HUES64 (cell line): ENCODE measurements around the gene MMP15.

ENCODE experiments used
- H3K27ac ChIP-seq: 2 replicates; pipeline ENCODE4 v1.7.0; 2013; ENCODE audit warnings: low read depth, low read length, inconsistent platforms
- H3K27me3 ChIP-seq: 2 replicates; pipeline ENCODE4 v1.6.1; 2013; ENCODE audit warnings: mild to moderate bottlenecking, low read length; ENCODE audit not compliant: insufficient read depth
- H3K36me3 ChIP-seq: 2 replicates; pipeline ENCODE4 v1.6.1; 2013; ENCODE audit warnings: mild to moderate bottlenecking, low read length; ENCODE audit not compliant: insufficient read depth
- H3K4me1 ChIP-seq: 2 replicates; pipeline ENCODE4 v1.6.1; 2013; ENCODE audit warnings: mild to moderate bottlenecking, low read length, moderate library complexity; ENCODE audit not compliant: insufficient read depth
- H3K4me3 ChIP-seq: 2 replicates; pipeline ENCODE4 v1.5.1; 2013; ENCODE audit warnings: mild to moderate bottlenecking, low read length, moderate library complexity
- H3K9ac ChIP-seq: 2 replicates; pipeline ENCODE4 v1.6.1; 2013; ENCODE audit warnings: mild to moderate bottlenecking, low read depth, low read length
- H3K9me3 ChIP-seq: 2 replicates; pipeline ENCODE4 v1.6.1; 2013; ENCODE audit warnings: low read depth, low read length; ENCODE audit not compliant: insufficient read depth
- WGBS: fragments of 150-250, 120-280 bp; methylation state at CpG from one replicate; pipeline ENCODE4 v1.1.7; 2013; ENCODE audit warnings: missing lambda C conversion rate; 5-methylcytosine and 5-hydroxymethylcytosine counted together

MMP15 gene

GRCh38 chr16:58019866-58020538 is 5.6 kb upstream of the MMP15 start:
- WGBS = 81% methylated on average over 8 of the region's 8 CpGs
- Histone ChIP-seq H3K4me3 (no peak overlapping the region), H3K4me1 (peaks cover 15% of the 10 kb centered on the region), H3K36me3 (peaks cover 10% of the 10 kb centered on the region; the same call in 1 of the 2 replicates), H3K27me3 (peaks cover 16% of the 10 kb centered on the region; the same call in 1 of the 2 replicates), H3K9me3 (no peaks in the 10 kb centered on the region), H3K27ac (no peak overlapping the region), H3K9ac (no peak overlapping the region)

- no peak overlapping the region for H3K4me3 ChIP-seq
- peaks cover 10% of the 10 kb centered on the region; the same call in 1 of the 2 replicates for H3K36me3 ChIP-seq
- H3K27ac ChIP-seq = no peak overlapping the region
- no peak overlapping the region for H3K9ac ChIP-seq
- peaks cover 17% of the 10 kb centered on the region; the same call in 1 of the 2 replicates for H3K27me3 ChIP-seq
- 83% methylated on average over 7 of the region's 8 CpGs for WGBS
- H3K4me1 ChIP-seq = peaks cover 15% of the 10 kb centered on the region
- no peaks in the 10 kb centered on the region for H3K9me3 ChIP-seq
Observed at GRCh38 chr16:58020628-58021521, 4.7 kb upstream of the MMP15 start.

DNA sequence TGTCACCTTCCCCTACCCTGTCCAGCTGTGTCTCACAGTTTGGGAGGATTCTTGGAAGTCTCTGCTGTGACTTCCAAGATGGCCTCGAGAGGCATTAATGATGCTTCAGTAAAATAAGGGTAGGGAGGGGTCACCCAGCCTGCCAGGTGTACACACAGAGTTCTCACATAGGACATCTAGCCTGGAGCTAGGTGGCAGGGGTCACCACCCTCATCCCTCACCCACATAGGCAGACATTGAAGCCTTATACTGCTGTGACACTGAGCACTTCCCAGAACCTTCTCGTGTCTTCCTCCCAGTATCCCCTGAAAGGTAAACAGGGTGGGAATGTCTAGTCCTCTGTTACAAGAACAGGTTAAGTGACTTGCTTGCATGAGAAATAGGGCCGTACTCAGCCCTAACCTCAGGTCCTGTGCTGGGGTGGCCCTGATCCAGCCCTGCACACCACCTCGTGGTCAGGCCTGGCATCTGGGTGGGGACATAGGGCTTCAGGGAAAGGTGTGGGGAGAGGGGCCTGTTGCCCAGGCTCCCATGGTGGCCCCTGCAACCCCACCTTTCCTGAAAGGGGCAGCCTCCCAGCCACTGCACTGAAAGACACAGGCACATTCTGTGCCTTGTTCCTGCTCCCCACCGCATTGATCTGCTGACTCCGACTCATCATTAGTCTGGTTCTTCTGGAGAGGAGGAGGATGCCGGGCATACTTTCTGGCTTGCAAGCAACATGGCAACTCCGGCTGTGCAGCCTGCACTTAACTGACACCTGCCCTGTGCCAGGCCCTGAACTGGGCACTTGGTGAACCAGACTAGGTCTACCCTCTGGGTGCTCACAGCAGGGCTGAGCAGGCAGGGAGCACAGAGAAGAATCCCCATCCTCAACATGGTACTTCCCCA is 3.6 kb upstream of the MMP15 start:
- Histone ChIP-seq H3K4me1 (peaks cover 15% of the 10 kb centered on the region), H3K27me3 (peaks cover 17% of the 10 kb centered on the region; the same call in 1 of the 2 replicates), H3K36me3 (peaks cover 10% of the 10 kb centered on the region; the same call in 1 of the 2 replicates), H3K4me3 (no peak overlapping the region), H3K9ac (no peak overlapping the region), H3K9me3 (no peaks in the 10 kb centered on the region), H3K27ac (no peak overlapping the region)
- WGBS = 87% methylated on average over 8 of the region's 8 CpGs

DNA sequence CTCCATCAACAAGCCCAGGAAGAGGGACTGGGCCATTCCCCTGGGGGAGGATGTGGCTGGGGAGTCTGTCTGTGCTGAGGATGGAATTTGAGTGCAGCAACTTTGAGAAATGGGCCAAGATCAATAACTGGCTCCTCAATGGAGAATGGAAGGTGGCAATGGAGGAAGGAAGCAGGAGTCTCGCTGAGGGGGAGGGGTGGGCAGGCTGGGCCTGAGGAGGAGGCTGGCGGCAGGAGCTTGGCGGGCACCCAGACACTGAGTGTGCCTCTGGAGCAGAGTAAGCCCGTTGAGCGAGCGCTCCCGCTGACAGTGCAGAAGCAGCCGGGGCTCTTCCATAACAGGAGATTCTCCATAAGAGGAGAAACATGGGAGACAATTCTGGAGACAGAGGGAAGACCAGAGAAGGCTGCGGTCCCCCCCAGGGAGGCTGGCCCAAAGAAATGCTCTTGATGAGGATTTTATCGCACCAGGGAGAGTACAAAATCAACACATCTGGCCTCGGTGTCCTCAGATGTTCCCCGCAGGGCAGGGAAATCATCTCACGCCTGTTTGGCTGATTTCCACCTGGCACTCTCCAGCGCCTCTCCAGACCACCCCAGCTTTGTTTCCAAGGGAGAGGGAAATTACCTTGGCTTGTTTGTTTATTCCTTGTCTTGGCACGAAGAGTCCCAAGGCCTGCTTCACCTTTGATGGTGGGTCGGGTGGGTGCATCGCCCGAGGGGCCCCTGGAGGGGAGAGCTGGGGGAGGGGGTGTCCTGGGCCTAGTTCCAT is 2.8 kb upstream of the MMP15 start:
- Histone ChIP-seq H3K9ac (no peak overlapping the region), H3K27ac (no peak overlapping the region), H3K27me3 (peaks cover 17% of the 10 kb centered on the region; the same call in 1 of the 2 replicates), H3K4me1 (peaks cover 16% of the 10 kb centered on the region), H3K9me3 (no peaks in the 10 kb centered on the region), H3K36me3 (peaks cover 1% of the 10 kb centered on the region; the same call in 1 of the 2 replicates), H3K4me3 (no peak overlapping the region)
- WGBS = 33% methylated on average over 16 of the region's 18 CpGs

DNA sequence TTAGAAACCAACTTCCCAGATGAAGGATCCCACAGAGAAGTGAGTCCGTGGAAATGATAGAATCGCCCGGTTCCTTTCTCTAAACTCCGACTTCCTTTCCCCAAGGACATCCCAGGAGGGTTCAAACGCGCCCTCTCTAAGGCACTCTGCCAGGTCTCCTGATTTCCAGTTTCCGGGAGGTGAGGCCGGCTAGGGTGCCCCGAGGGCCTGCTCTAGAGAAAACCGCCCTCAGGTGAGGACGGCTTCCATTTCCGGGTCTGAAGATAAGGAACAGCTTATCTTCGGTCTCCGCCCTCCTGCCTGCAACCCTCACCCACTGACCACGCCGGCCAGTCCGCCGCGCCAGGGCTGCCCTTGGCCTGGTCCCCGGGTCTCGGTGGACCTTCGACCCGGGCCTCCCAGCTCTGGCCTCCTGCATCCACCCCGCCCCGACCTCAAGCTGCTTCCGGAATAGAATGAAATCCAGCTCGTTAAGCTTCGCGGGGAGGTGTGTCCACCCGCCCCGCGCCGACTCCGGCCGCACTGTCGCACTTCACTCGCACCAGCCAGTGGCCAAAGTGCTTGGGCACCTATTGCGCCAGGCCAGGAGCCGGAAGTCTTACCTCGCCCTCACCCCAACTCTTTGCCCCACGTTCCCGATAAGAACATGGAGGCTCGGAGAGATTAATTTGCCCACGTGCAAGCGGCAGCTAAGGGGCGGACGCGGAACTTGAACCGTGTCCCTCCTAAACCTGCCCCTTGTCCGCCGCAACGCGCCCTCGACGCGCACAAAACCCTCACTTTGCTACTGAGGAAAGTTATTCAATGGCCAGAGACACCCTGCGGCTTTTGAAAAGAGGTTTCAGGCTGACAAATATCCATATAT is 836 bp upstream of the MMP15 start:
- peak overlapping the region; percentile 84 for H3K4me3 ChIP-seq
- 9% methylated on average over 56 of the region's 57 CpGs for WGBS
- H3K9ac ChIP-seq = peak overlapping the region; percentile 51; the same call in 1 of the 2 replicates

DNA sequence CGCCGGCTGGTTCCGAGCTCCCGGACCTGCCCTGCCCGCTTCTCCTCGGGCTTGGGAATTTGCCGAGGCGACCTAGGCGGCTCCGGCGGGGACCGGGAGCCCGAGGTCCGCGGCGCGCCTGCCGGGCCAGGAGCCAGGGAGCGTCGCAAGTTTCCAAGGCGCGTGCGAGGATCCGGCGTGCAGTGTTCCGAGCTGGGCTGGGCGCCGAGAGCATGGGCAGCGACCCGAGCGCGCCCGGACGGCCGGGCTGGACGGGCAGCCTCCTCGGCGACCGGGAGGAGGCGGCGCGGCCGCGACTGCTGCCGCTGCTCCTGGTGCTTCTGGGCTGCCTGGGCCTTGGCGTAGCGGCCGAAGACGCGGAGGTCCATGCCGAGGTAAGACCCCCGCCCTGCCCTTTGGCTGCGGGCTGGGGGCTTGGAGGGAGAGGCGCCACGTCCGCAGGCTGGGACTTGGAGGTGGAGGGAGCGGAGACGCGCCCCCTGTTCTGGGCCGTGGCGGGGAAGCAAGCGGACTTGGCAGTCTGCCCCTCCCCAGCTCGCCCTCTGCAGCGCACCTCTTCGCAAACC is 668 bp downstream of the MMP15 start:
- Histone ChIP-seq H3K27ac (no peak overlapping the region), H3K4me1 (peaks cover 30% of the 10 kb centered on the region), H3K9ac (peak overlapping the region; percentile 76), H3K4me3 (peak overlapping the region; percentile 84), H3K27me3 (peaks cover 17% of the 10 kb centered on the region; the same call in 1 of the 2 replicates), H3K9me3 (no peaks in the 10 kb centered on the region), H3K36me3 (no peaks in the 10 kb centered on the region)
- WGBS = under 1% methylated on average over 65 of the region's 65 CpGs

More for the DNA sequence above, 836 bp upstream of the MMP15 start:
- peaks cover 17% of the 10 kb centered on the region; the same call in 1 of the 2 replicates for H3K27me3 ChIP-seq
- H3K27ac ChIP-seq = peak overlapping the region; percentile 51; the same call in 1 of the 2 replicates
- peaks cover 30% of the 10 kb centered on the region for H3K4me1 ChIP-seq
- no peaks in the 10 kb centered on the region for H3K36me3 ChIP-seq
- H3K9me3 ChIP-seq = no peaks in the 10 kb centered on the region

DNA sequence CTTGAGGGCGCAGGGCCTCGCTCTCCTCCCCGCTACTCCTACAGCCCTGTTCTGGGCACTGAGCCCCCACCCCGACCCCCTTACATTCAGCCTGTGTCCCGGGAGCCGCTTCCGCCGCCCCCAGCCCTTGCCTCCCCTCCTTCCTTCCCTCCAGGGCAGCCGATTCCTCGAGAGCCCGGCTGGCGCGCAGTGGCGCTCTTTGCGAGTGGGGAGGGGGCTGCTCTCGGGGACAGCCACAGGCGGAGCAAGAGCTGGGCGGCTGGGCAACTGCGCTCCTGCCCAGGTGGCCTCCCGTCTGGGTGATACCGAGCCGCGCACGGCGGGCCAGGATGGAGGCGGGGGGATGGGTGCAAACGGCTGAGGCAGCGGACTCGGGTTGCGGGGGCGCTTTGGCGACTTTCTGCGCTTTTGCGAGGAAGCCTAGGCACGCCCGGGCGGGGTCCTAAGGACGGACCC is 1.2 kb downstream of the MMP15 start:
- Histone ChIP-seq H3K4me1 (peaks cover 30% of the 10 kb centered on the region), H3K27ac (no peak overlapping the region; the same call in 1 of the 2 replicates), H3K27me3 (peaks cover 17% of the 10 kb centered on the region; the same call in 1 of the 2 replicates), H3K36me3 (no peaks in the 10 kb centered on the region), H3K9ac (peak overlapping the region; percentile 76), H3K9me3 (no peaks in the 10 kb centered on the region), H3K4me3 (peak overlapping the region; percentile 84)
- 0% methylated on average over 38 of the region's 38 CpGs for WGBS

DNA sequence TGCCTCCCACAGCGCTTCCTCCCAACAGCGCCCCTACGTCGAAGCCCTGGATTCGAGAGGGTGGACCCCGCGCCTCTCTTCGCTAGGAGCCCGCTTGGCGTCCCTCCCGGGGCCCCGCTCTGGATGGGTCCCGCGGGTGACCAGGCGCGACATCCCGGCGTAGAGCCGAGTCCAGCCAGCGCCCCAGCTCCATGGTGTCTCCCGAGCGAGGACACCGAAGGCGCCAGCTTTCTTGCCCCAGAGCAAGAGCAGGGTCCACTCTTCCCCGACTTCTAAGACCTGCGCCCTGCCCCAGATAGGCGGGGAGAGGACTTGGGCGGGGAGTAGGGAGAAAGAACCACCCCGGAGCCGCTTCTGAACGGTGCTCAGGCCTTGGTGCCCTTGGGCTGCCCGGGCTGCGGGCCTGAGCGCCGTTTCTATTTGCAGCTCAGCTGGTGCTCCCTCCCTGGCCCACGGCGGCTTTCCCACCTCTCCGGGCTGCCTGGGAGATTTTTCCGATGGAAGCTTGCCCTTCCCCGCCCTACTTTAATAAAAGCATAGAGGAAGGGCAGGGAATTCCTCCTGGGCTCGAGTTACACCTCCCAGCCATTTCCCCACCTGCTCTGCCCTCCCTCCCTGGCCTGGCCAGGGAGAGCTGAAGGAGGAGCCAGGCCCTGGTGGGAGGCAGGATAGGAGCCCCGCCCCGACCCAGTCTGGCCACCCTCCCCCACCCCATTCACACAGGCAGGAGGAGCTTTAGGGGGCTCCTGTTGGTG is 1.8 kb downstream of the MMP15 start:
- Histone ChIP-seq H3K4me3 (peak overlapping the region; percentile 84), H3K27ac (peak overlapping the region; percentile 73), H3K4me1 (peaks cover 26% of the 10 kb centered on the region), H3K36me3 (no peaks in the 10 kb centered on the region), H3K9ac (peak overlapping the region; percentile 76), H3K27me3 (peaks cover 17% of the 10 kb centered on the region; the same call in 1 of the 2 replicates), H3K9me3 (no peaks in the 10 kb centered on the region)
- under 1% methylated on average over 39 of the region's 43 CpGs for WGBS
